H1 (cell line): Measurements from ENCODE around the gene MAP6D1. TPM values are rescaled to one million over a fixed set of nuclear protein-coding genes. Genes with fewer than 3 reads are reported as not detected.

Experiments
- ASH2L ChIP-seq: fragments of 200-600, 300-600 bp; sonication (generic); IDR thresholded peaks from one replicate; pipeline ENCODE4 v1.7.1; 2017; ENCODE audit warnings: low read length
- CBX5 ChIP-seq: fragments of 300-800, 300-1000 bp; sonication (generic); IDR thresholded peaks from 2 replicates; pipeline ENCODE4 v1.7.1; 2016; ENCODE audit warnings: antibody characterized with exemption, low read length, low read depth
- CTBP2 ChIP-seq: IDR thresholded peaks from 2 replicates; pipeline ENCODE4 v1.7.0; 2011; ENCODE audit warnings: borderline replicate concordance, mild to moderate bottlenecking, moderate library complexity, mixed read lengths, low read length; ENCODE audit not compliant: insufficient read depth, insufficient read length
- polyA plus RNA-seq, 7 experiments: library from polyadenylated mRNA; depleted of rRNA in 3 of 7; stranded (reverse) in 5 of 7; unstranded in 2 of 7; fragments of >200 nt in 5 of 7; fragments of 200-250 nt in 2 of 7; gene quantifications; 1 replicate in 5 of 7; 2 replicates in 1 of 7; 4 replicates in 1 of 7; pipeline versions ENCODE4 v1.2.1 to v1.2.3, GENCODE V29; 2011 to 2013; ENCODE audit warnings: missing spikeins in 2 of 7, mixed read lengths in 2 of 7
- total RNA-seq: library from RNA; stranded (reverse); fragmentation: NEBNext Ultra II Directional; extraction: Animal tissue kit (Norgen Biotek cat#: 25700); gene quantifications from 2 replicates; pipeline ENCODE4 v1.2.1, GENCODE V29; 2021

Gene MAP6D1
- total and polyA plus RNA-seq, 2 of the 8 experiments (the other 6 are each of a cell fraction or from before 2014, with no cell fraction given) = 4.8 to 5.2 TPM

GRCh38 chr3:183766745-183767606, 58.4 kb downstream of the MAP6D1 start (continued):
- no peak for TF ChIP-seq CBX5
- no peak for TF ChIP-seq ASH2L
- TF ChIP-seq CTBP2 = no peak
